Spinal cord (tissue), 10 donors: ENCODE data around the gene AFG1L. TPM values are rescaled to one million over a fixed set of nuclear protein-coding genes. Genes with fewer than 3 reads are reported as not detected.
"Not testable (repeated sequence)": the region's sequence is repeated elsewhere in the genome, so short reads cannot be mapped to it uniquely, and the experiment has no call there.

Experiments
- DNase-seq, 6 donors: peaks; one replicate each; pipeline versions ENCODE4 v3.0.0 to v3.0.0-alpha.2; 2013 to 2015; ENCODE audit warnings: low spot score in 6 of 6, low read depth in 4 of 6
- H3K27ac ChIP-seq: one replicate; pipeline ENCODE4 v1.5.1; 2013; ENCODE audit warnings: low read depth, low read length, control low read depth
- H3K27me3 ChIP-seq: one replicate; pipeline ENCODE4 v1.6.1; 2013; ENCODE audit warnings: low read length; ENCODE audit not compliant: control insufficient read depth, insufficient read depth
- H3K36me3 ChIP-seq: one replicate; pipeline ENCODE4 v1.6.1; 2013; ENCODE audit warnings: low read length; ENCODE audit not compliant: control insufficient read depth, insufficient read depth
- H3K4me1 ChIP-seq: one replicate; pipeline ENCODE4 v1.6.1; 2013; ENCODE audit warnings: low read length; ENCODE audit not compliant: control insufficient read depth, insufficient read depth
- H3K4me3 ChIP-seq: one replicate; pipeline ENCODE4 v1.5.1; 2013; ENCODE audit warnings: low read depth, low read length, control low read depth
- H3K9me3 ChIP-seq: one replicate; pipeline ENCODE4 v1.6.1; 2013; ENCODE audit warnings: low read length; ENCODE audit not compliant: control insufficient read depth, insufficient read depth
- WGBS: methylation state at CpG from one replicate; pipeline ENCODE4 v1.1.5; 2013; ENCODE audit warnings: missing lambda C conversion rate; ENCODE audit not compliant: insufficient coverage; 5-methylcytosine and 5-hydroxymethylcytosine counted together
- polyA plus RNA-seq, 2 donors: library from polyadenylated mRNA; unstranded; fragments of 120-200 nt; gene quantifications; one replicate each; pipeline ENCODE4 v1.2.1, GENCODE V29; 2013; ENCODE audit not compliant: insufficient read length in 2 of 2
- total RNA-seq, 2 donors: library from RNA; depleted of rRNA in 1 of 2; stranded (reverse); fragments of 120-200 nt in 1 of 2; fragments of >200 nt in 1 of 2; gene quantifications; one replicate each; pipeline versions ENCODE4 v1.2.3 to v1.2.4, GENCODE V29; 2013 to 2014
- donor health status: healthy.

Gene AFG1L
- total and polyA plus RNA-seq, 4 donors: 5.6 to 12.0 (median 9.5) TPM

DNA sequence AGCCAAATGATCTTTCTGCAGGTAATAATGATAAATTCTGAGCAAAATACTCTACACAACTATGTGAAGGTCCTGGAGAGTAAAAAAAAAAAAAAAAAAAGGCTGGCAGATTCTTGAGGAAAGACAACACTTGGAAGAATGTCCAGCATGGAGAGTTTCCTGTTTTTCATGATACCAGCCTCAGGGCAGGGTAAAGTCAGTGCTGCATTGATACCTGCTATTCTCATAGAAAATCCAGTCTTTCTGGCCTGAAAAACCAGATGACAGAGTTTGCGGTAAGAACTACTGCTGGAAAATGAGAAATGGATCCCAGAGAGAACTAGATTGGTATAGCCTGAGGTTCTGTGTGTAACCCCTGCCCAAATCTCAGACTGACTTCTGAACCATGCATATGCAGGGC lies 89.1 kb downstream of the AFG1L start:
- WGBS: 100% methylated on average over 1 of the region's 1 CpG
- Histone ChIP-seq H3K4me1 (no peaks in the 10 kb centered on the region), H3K36me3 (peaks cover 12% of the 10 kb centered on the region), H3K4me3 (no peak overlapping the region), H3K27ac (no peak overlapping the region), H3K27me3 (no peaks in the 10 kb centered on the region), H3K9me3 (no peaks in the 10 kb centered on the region)
- DNase-seq: no peak

DNA sequence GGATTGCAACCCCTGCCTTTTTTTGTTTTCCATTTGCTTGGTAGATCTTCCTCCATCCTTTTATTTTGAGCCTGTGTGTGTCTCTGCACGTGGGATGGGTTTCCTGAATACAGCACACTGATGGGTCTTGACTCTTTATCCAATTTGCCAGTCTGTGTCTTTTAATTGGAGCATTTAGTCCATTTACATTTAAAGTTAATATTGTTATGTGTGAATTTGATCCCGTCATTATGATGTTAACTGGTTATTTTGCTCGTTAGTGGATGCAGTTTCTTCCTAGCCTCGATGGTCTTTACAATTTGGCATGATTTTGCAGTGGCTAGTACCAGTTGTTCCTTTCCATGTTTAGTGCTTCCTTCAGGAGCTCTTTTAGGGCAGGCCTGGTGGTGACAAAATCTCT lies 94.3 kb downstream of the AFG1L start:
- H3K27ac ChIP-seq, H3K9me3 ChIP-seq, H3K36me3 ChIP-seq, H3K4me3 ChIP-seq, H3K27me3 ChIP-seq, DNase-seq, H3K4me1 ChIP-seq: not testable (repeated sequence)
- no CpG with 5 or more reads among the region's 4 CpGs for WGBS

DNA sequence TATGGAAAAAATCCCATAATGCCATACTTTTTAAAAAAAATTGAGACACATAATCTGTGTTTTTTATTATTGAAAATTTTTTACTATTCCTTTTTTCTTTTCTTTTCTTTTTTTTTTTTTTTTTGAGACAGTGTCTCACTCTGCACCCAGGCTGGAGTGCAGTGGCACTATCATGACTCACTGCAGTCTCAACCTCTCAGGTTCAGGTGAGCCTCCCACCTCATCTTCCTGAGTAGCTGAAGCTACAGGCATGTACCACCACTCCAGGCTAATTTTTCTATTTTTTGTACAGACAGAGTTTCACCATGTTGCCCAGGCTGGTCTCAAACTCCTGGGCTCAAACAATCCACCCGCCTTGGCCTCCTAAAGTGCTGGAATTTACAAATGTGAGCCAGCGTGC lies 100.4 kb downstream of the AFG1L start:
- no peak overlapping the region for H3K27ac ChIP-seq
- no peaks in the 10 kb centered on the region for H3K9me3 ChIP-seq
- H3K36me3 ChIP-seq: no peaks in the 10 kb centered on the region
- no peak overlapping the region for H3K4me3 ChIP-seq
- no peaks in the 10 kb centered on the region for H3K4me1 ChIP-seq
- no peak for DNase-seq
- H3K27me3 ChIP-seq: no peaks in the 10 kb centered on the region
- WGBS: no CpG with 5 or more reads among the region's 2 CpGs

DNA sequence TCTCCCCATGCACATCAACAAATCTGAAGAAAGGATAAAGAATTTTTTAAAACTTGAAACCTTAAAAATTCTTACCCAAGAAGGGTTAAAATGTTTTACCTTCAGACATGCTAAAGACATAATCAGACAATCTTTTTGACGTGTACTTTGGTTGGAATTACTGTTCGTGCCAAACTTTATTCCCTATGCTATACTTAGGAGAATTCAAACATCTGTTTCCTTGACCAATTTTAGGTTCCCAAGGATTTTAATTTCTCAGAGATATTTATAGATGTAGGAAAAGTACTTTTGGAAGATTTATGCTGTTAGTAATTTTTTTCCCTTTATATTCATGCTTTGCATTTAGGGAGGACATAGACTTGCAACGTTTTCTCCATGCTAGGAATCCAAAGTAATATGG lies 108.4 kb downstream of the AFG1L start:
- no peak overlapping the region for H3K4me3 ChIP-seq
- no peaks in the 10 kb centered on the region for H3K4me1 ChIP-seq
- no peaks in the 10 kb centered on the region for H3K36me3 ChIP-seq
- no peaks in the 10 kb centered on the region for H3K9me3 ChIP-seq
- no CpG with 5 or more reads among the region's 3 CpGs for WGBS
- no peak for DNase-seq
- no peak overlapping the region for H3K27ac ChIP-seq
- H3K27me3 ChIP-seq: no peaks in the 10 kb centered on the region

DNA sequence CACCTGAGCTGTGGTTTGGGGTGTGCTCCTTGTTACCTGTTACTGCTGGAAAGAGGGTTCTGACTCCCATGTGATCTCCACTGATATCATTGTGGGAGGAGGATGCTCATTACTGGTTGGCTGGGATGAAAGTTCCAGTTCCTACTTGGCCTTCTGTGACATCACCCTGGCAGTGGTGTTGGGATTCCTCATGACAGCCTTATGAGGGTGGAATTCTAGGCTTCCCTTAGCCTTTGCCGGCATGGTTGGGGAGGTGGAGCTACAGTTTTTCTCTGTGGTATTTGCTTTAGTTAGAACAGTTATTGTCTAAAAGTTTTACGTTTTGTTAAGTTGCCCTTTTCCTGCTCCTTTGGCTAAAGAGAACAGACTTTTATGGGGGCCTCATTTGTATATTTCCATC lies 112.1 kb downstream of the AFG1L start:
- Histone ChIP-seq H3K27ac (no peak overlapping the region), H3K4me1 (no peaks in the 10 kb centered on the region), H3K36me3 (no peaks in the 10 kb centered on the region), H3K27me3 (no peaks in the 10 kb centered on the region), H3K9me3 (peaks cover 2% of the 10 kb centered on the region), H3K4me3 (no peak overlapping the region)
- WGBS: 73% methylated on average over 1 of the region's 2 CpGs
- DNase-seq: no peak

GRCh38 chr6:108407904-108408827 lies 113.3 kb downstream of the AFG1L start:
- Histone ChIP-seq H3K36me3 (no peaks in the 10 kb centered on the region), H3K27ac (no peak overlapping the region), H3K9me3 (peaks cover 2% of the 10 kb centered on the region), H3K4me3 (no peak overlapping the region), H3K4me1 (no peaks in the 10 kb centered on the region), H3K27me3 (no peaks in the 10 kb centered on the region)
- WGBS: no CpG with 5 or more reads among the region's 3 CpGs
- peak in 2 of 6 donors; percentile 7 to 26 for DNase-seq

GRCh38 chr6:108408861-108409260 lies 114.0 kb downstream of the AFG1L start:
- Histone ChIP-seq H3K4me1 (no peaks in the 10 kb centered on the region), H3K4me3 (no peak overlapping the region), H3K27ac (no peak overlapping the region), H3K36me3 (no peaks in the 10 kb centered on the region), H3K9me3 (peaks cover 2% of the 10 kb centered on the region), H3K27me3 (no peaks in the 10 kb centered on the region)
- DNase-seq: no peak
- WGBS: no CpG with 5 or more reads among the region's 3 CpGs

DNA sequence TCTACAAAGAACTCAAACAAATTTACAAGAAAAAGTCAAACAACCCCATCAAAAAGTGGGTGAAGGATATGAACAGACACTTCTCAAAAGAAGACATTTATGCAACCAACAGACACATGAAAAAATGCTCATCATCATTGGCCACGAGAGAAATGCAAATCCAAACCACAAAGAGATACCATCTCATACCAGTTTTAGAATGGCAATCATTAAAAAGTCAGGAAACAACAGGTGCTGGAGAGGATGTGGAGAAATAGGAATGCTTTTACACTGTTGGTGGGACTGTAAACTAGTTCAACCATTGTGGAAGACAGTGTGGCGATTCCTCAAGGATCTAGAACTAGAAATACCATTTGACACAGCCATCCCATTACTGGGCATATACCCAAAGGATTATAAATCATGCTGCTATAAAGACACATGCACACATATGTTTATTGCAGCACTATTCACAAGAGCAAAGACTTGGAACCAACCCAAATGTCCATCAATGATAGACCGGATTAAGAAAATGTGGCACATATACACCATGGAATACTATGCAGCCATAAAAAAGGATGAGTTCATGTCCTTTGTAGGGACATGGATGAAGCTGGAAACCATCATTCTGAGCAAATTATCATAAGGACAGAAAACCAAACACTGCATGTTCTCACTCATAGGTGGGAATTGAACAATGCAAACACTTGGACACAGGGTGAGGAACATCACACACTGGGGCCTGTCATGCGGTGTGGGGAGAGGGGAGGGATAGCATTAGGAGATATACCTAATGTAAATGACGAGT lies 121.4 kb downstream of the AFG1L start:
- not testable (repeated sequence) for H3K36me3 ChIP-seq, H3K4me3 ChIP-seq, DNase-seq, H3K27me3 ChIP-seq, H3K9me3 ChIP-seq, H3K4me1 ChIP-seq, H3K27ac ChIP-seq
- no CpG with 5 or more reads among the region's 5 CpGs for WGBS

DNA sequence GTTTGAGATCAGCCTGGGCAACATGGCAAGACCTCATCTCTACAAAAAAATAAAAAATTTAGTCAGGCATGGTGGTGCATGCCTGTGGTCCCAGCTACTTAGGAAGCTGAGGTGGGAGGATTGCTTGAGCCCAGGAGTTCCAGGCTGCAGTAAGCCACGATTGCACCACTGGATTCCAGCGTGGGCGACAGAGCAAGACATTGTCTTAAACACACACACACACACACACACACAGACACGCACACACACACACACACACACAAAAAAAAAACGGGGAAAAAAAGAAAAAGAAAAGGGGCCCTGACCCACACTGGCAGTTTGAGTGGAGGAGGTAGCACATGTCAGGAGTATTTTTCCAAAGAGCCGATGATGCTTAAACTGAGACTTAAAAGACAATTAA lies 122.2 kb downstream of the AFG1L start:
- no peaks in the 10 kb centered on the region for H3K9me3 ChIP-seq
- no peaks in the 10 kb centered on the region for H3K4me1 ChIP-seq
- H3K4me3 ChIP-seq: no peak overlapping the region
- no peaks in the 10 kb centered on the region for H3K36me3 ChIP-seq
- WGBS: 90% methylated on average over 2 of the region's 6 CpGs
- H3K27me3 ChIP-seq: no peaks in the 10 kb centered on the region
- no peak overlapping the region for H3K27ac ChIP-seq
- DNase-seq: no peak
